Astrocyte (in vitro differentiated cells and primary cell): ENCODE data around the gene ILDR1.
"Not testable (repeated sequence)": the region's sequence is repeated elsewhere in the genome, so short reads cannot be mapped to it uniquely, and the experiment has no call there.

Experiments used
- CTCF ChIP-seq: IDR thresholded peaks from 2 replicates; pipeline ENCODE4 v1.5.1; 2011; ENCODE audit warnings: low read depth, mild to moderate bottlenecking, inconsistent platforms, low read length, moderate library complexity; ENCODE audit not compliant: insufficient read depth
- EZH2 ChIP-seq: IDR thresholded peaks from 2 replicates; pipeline ENCODE4 v1.6.1; 2012; ENCODE audit warnings: mild to moderate bottlenecking, low read length, inconsistent platforms; ENCODE audit not compliant: insufficient read depth

GRCh38 chr3:121938141-121938855 lies 83.7 kb downstream of the ILDR1 start:
- not testable (repeated sequence) for TF ChIP-seq CTCF, EZH2
